HepG2 (cell line): Measurements from ENCODE around the gene RSPRY1. TPM values are rescaled to one million over a fixed set of nuclear protein-coding genes. Genes with fewer than 3 reads are reported as not detected.

Experiments
- ATAC-seq: fragments of 200-7000 bp; cut with Tn5 transposase; 3 replicates; pipeline ENCODE4 v1.9.1; 2020; ENCODE audit warnings: mild to moderate bottlenecking, moderate library complexity
- BruUV-seq: library from RNA; stranded (reverse); fragments of 400-500 nt; replicated peaks from 2 replicates; lab custom pipeline; 2021; lab: Mats Ljungman, UMichigan
- CTCF ChIA-PET: fragments of 300-600 bp; formaldehyde crosslinking; extraction: SDS; loops from one replicate; lab custom pipeline; 2021; ENCODE audit warnings: low total read pairs, inconsistent platforms, low intra/inter-chr PET ratio; lab: Yijun Ruan, JAX
- POLR2A ChIA-PET: fragments of 350-600 bp; sonication (Branson Sonifier 250); formaldehyde crosslinking; loops from one replicate; lab custom pipeline; 2020; ENCODE audit warnings: antibody characterized with exemption, inconsistent platforms; lab: Yijun Ruan, JAX
- DNase-seq: peaks from one replicate; pipeline ENCODE4 v3.0.0-alpha.2; 2015; ENCODE audit warnings: low spot score
- FAIRE-seq: peaks from 3 replicates; lab custom pipeline; 2011; peaks lifted over from hg19 to GRCh38; lab: Jason Lieb, UNC
- H2AFZ ChIP-seq: one replicate; pipeline ENCODE4 v1.6.1; 2011; ENCODE audit warnings: low read length, inconsistent platforms
- H3K27ac ChIP-seq: fragments of 300-600 bp; 3 replicates; pipeline ENCODE4 v1.8.0; 2011; ENCODE audit warnings: mixed run types, mild to moderate bottlenecking, mixed read lengths, low read length, inconsistent platforms; ENCODE audit not compliant: insufficient read depth; ENCODE audit errors: extremely low read length
- H3K27me3 ChIP-seq, 2 experiments: fragments of 200-600 bp in 1 of 2; 2 replicates in 1 of 2; 3 replicates in 1 of 2; pipeline versions ENCODE4 v1.6.0 to v1.8.0; 2011; ENCODE audit warnings: low read length in 2 of 2, mild to moderate bottlenecking in 2 of 2, moderate library complexity in 2 of 2, inconsistent platforms in 1 of 2; ENCODE audit not compliant: insufficient read depth in 2 of 2, control insufficient read depth in 1 of 2
- H3K36me3 ChIP-seq, 2 experiments: fragments of 200-600 bp in 1 of 2; replicated peaks in 1 of 2; 2 replicates in 1 of 2; 3 replicates in 1 of 2; pipeline versions ENCODE4 v1.5.1 to v1.8.0; 2011; ENCODE audit warnings: low read length in 2 of 2, inconsistent platforms in 1 of 2; ENCODE audit not compliant: insufficient read depth in 2 of 2, control insufficient read depth in 1 of 2
- H3K4me1 ChIP-seq: 2 replicates; pipeline ENCODE4 v1.5.1; 2012; ENCODE audit warnings: low read length, inconsistent platforms; ENCODE audit not compliant: insufficient read depth
- H3K4me2 ChIP-seq: 2 replicates; pipeline ENCODE4 v1.6.0; 2011; ENCODE audit warnings: low read depth, low read length, inconsistent platforms
- H3K4me3 ChIP-seq, 3 experiments: fragments of 200-600 bp in 1 of 3; sonication (generic), shearing (Covaris generic) in 1 of 3; replicated peaks in 1 of 3; 2 replicates each; pipeline ENCODE4 v1.5.1; 2011 to 2016; ENCODE audit warnings: low read length in 3 of 3, inconsistent platforms in 2 of 3, low read depth in 2 of 3, mild to moderate bottlenecking in 2 of 3, control low read depth in 1 of 3, mixed read lengths in 1 of 3; ENCODE audit not compliant: insufficient read depth in 1 of 3
- H3K79me2 ChIP-seq: one replicate; pipeline ENCODE4 v1.6.1; 2011; ENCODE audit warnings: low read length, inconsistent platforms; ENCODE audit not compliant: insufficient read depth
- H3K9ac ChIP-seq: 2 replicates; pipeline ENCODE4 v1.6.0; 2011; ENCODE audit warnings: mild to moderate bottlenecking, low read depth, low read length, inconsistent platforms; ENCODE audit not compliant: insufficient read depth
- H3K9me3 ChIP-seq: 2 replicates; pipeline ENCODE4 v1.5.1; 2012; ENCODE audit warnings: mild to moderate bottlenecking, low read length
- H4K20me1 ChIP-seq: 2 replicates; pipeline ENCODE4 v1.6.0; 2011; ENCODE audit warnings: inconsistent platforms, mild to moderate bottlenecking, low read length, moderate library complexity; ENCODE audit not compliant: insufficient read depth
- ESRRA ChIP-seq: sonication (generic); formaldehyde crosslinking; IDR thresholded peaks from 2 replicates; pipeline ENCODE4 v1.5.1; 2020; ENCODE audit warnings: mild to moderate bottlenecking, low read depth, missing genetic modification reagents
- HOXA7 ChIP-seq: sonication (generic); formaldehyde crosslinking; IDR thresholded peaks from 2 replicates; pipeline ENCODE4 v1.8.1; 2022; ENCODE audit warnings: mild to moderate bottlenecking, missing genetic modification reagents, moderate library complexity
- IKZF1 ChIP-seq: fragments of 450-650 bp; IDR thresholded peaks from 2 replicates; pipeline ENCODE4 v1.7.1; 2016
- ISX ChIP-seq: sonication (generic); formaldehyde crosslinking; conservative IDR thresholded peaks from 2 replicates; pipeline ENCODE4 v1.5.0; 2020; ENCODE audit warnings: missing genetic modification reagents
- NR3C1 ChIP-seq: sonication (generic); formaldehyde crosslinking; IDR thresholded peaks from 2 replicates; pipeline ENCODE4 v1.4.0; 2020; ENCODE audit warnings: missing genetic modification reagents
- RARG ChIP-seq: sonication (generic); formaldehyde crosslinking; IDR thresholded peaks from 2 replicates; pipeline ENCODE4 v1.4.0; 2020; ENCODE audit warnings: low read depth, mild to moderate bottlenecking, missing genetic modification reagents
- RNF2 ChIP-seq: fragments of 450-650 bp; conservative IDR thresholded peaks from 2 replicates; pipeline ENCODE4 v1.6.1; 2016; ENCODE audit warnings: low read depth
- ZNF263 ChIP-seq: sonication (generic); formaldehyde crosslinking; IDR thresholded peaks from 2 replicates; pipeline ENCODE4 v1.4.0; 2020; ENCODE audit warnings: missing genetic modification reagents
- ZSCAN22 ChIP-seq: sonication (generic); formaldehyde crosslinking; IDR thresholded peaks from 2 replicates; pipeline ENCODE4 v1.4.0; 2020; ENCODE audit warnings: mild to moderate bottlenecking, missing genetic modification reagents
- WGBS: methylation state at CpG from one replicate; pipeline ENCODE4 v1.1.6; 2017; ENCODE audit warnings: low lambda C conversion rate; 5-methylcytosine and 5-hydroxymethylcytosine counted together
- in situ Hi-C: cut with HindIII; loops from 2 replicates; pipeline ENCODE4 v1.10.0; 2017; ENCODE audit warnings: low pct_unique_long_range_greater_than_20kb; ENCODE audit not compliant: extremely low pct_ligation_motif_present
- intact Hi-C: fragments of 100-400 bp; cut with micrococcal nuclease; formaldehyde crosslinking; loops from one replicate; pipeline ENCODE4 v1.10.0; 2022; ENCODE audit not compliant: unreplicated experiment
- polyA plus RNA-seq, 8 experiments: library from polyadenylated mRNA; depleted of rRNA in 3 of 8; stranded (reverse) in 7 of 8; unstranded in 1 of 8; fragments of >200 nt; fragmentation: Illumina TruSeq in 4 of 8; extraction: Trizol in 4 of 8; gene quantifications; 2 replicates each; pipeline versions ENCODE4 v1.2.1 to v1.2.3, GENCODE V29; 2011 to 2016; ENCODE audit warnings: low read depth in 4 of 8, missing spikeins in 1 of 8, mixed read lengths in 1 of 8; ENCODE audit not compliant: insufficient read depth in 1 of 8
- total RNA-seq, 5 experiments: library from RNA; depleted of rRNA; stranded (reverse); fragments of >200 nt; fragmentation: Illumina TruSeq; extraction: Trizol; gene quantifications; 2 replicates each; pipeline ENCODE4 v1.2.3, GENCODE V29; 2016; ENCODE audit warnings: low read depth in 1 of 5
- TF ChIP-seq, protein P1 (sequence below): sonication (generic); formaldehyde crosslinking; IDR thresholded peaks from 2 replicates; pipeline ENCODE4 v1.4.0; 2020; ENCODE audit warnings: mild to moderate bottlenecking, missing genetic modification reagents, borderline replicate concordance

RSPRY1 gene
- total and polyA plus RNA-seq, 2 of the 13 experiments (the other 11 are each of a cell fraction or from before 2014, with no cell fraction given) = 53.4 to 61.0 TPM

GRCh38 chr16:57261806-57262205 lies 75.7 kb downstream of the RSPRY1 start:
- peaks cover under 1% of the 10 kb centered on the region for H4K20me1 ChIP-seq
- ChIA-PET CTCF (no interaction called here), POLR2A (interaction anchor here (0.5 to 3.1 kb wide), 2 partner anchors 9 to 19 kb away, joined by 3 to 11 read pairs; no protein-coding TSS in a partner anchor)
- DNase-seq (no peak), ATAC-seq (no peak), FAIRE-seq (no peak)
- in situ Hi-C loops (no loop called here), intact Hi-C loops (no loop called here)
- no peak overlapping the region for H2AFZ ChIP-seq
- no peak overlapping the region for H3K4me2 ChIP-seq
- H3K4me3 ChIP-seq = no peak overlapping the region
- no peak for TF ChIP-seq ZSCAN22
- TF ChIP-seq HOXA7 (CRISPR knock-in tag) = no peak
- TF ChIP-seq ESRRA (CRISPR knock-in tag) = no peak
- no peak for TF ChIP-seq IKZF1
- TF ChIP-seq, protein P1, sequence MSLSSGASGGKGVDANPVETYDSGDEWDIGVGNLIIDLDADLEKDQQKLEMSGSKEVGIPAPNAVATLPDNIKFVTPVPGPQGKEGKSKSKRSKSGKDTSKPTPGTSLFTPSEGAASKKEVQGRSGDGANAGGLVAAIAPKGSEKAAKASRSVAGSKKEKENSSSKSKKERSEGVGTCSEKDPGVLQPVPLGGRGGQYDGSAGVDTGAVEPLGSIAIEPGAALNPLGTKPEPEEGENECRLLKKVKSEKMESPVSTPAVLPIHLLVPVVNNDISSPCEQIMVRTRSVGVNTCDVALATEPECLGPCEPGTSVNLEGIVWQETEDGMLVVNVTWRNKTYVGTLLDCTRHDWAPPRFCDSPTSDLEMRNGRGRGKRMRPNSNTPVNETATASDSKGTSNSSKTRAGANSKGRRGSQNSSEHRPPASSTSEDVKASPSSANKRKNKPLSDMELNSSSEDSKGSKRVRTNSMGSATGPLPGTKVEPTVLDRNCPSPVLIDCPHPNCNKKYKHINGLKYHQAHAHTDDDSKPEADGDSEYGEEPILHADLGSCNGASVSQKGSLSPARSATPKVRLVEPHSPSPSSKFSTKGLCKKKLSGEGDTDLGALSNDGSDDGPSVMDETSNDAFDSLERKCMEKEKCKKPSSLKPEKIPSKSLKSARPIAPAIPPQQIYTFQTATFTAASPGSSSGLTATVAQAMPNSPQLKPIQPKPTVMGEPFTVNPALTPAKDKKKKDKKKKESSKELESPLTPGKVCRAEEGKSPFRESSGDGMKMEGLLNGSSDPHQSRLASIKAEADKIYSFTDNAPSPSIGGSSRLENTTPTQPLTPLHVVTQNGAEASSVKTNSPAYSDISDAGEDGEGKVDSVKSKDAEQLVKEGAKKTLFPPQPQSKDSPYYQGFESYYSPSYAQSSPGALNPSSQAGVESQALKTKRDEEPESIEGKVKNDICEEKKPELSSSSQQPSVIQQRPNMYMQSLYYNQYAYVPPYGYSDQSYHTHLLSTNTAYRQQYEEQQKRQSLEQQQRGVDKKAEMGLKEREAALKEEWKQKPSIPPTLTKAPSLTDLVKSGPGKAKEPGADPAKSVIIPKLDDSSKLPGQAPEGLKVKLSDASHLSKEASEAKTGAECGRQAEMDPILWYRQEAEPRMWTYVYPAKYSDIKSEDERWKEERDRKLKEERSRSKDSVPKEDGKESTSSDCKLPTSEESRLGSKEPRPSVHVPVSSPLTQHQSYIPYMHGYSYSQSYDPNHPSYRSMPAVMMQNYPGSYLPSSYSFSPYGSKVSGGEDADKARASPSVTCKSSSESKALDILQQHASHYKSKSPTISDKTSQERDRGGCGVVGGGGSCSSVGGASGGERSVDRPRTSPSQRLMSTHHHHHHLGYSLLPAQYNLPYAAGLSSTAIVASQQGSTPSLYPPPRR (CRISPR knock-in tag) = no peak
- no peak for TF ChIP-seq RARG (CRISPR knock-in tag)
- no peak for TF ChIP-seq ZNF263 (CRISPR knock-in tag)
- TF ChIP-seq NR3C1 (CRISPR knock-in tag) = no peak
- TF ChIP-seq ISX (CRISPR knock-in tag) = no peak
- no peak for TF ChIP-seq RNF2
- no peaks in the 10 kb centered on the region for H3K9me3 ChIP-seq
- peaks cover 9% of the 10 kb centered on the region for H3K4me1 ChIP-seq
- peaks cover 33 to 57% of the 10 kb centered on the region in 2 experiments; a peak in 4 of 5 replicates for H3K36me3 ChIP-seq
- BruUV-seq = no TSS peak
- H3K27me3 ChIP-seq = no peaks in the 10 kb centered on the region
- WGBS = 94% methylated on average over 9 of the region's 9 CpGs
- peaks cover 3% of the 10 kb centered on the region for H3K79me2 ChIP-seq
- no peak overlapping the region for H3K27ac ChIP-seq
- no peak overlapping the region for H3K9ac ChIP-seq
